DOHH2 (cell line): ENCODE results near the gene TRIM14.

Source experiments
- CTCF ChIP-seq: fragments of 200-600 bp; sonication (generic); IDR thresholded peaks from one replicate; pipeline ENCODE4 v1.5.1; 2014; ENCODE audit warnings: antibody characterized with exemption, mild to moderate bottlenecking, low read depth, low read length; ENCODE audit not compliant: poor library complexity, severe bottlenecking
- EZH2phosphoT487 ChIP-seq: fragments of 200-600 bp; sonication (generic); IDR thresholded peaks from 2 replicates; pipeline ENCODE4 v1.6.1; 2017; ENCODE audit warnings: borderline replicate concordance, mild to moderate bottlenecking, antibody characterized with exemption, low read length, moderate library complexity, mixed read lengths

- TF ChIP-seq CTCF (no peak), EZH2phosphoT487 (no peak)
These were observed 78.8 kb downstream of the TRIM14 start for GRCh38 chr9:98040212-98040611.
